K562 (cell line): ENCODE results near the gene SGMS1. TPM values are rescaled to one million over a fixed set of nuclear protein-coding genes. Genes with fewer than 3 reads are reported as not detected.

ENCODE experiments used
- ATAC-seq: fragments of 200-7000 bp; cut with Tn5 transposase; 3 replicates; pipeline ENCODE4 v1.9.1; 2020; ENCODE audit warnings: moderate library complexity
- BruUV-seq: library from RNA; stranded (reverse); fragments of 400-500 nt; replicated peaks from 2 replicates; lab custom pipeline; 2021; lab: Mats Ljungman, UMichigan
- CTCF ChIA-PET: fragments of 300-600 bp; formaldehyde crosslinking; extraction: SDS; loops from one replicate; lab custom pipeline; 2021; ENCODE audit warnings: low intra/inter-chr PET ratio; lab: Yijun Ruan, JAX
- POLR2A ChIA-PET: fragments of 300-600, 350-650 bp; sonication (Branson Sonifier 250); formaldehyde crosslinking; extraction: SDS; loops from one replicate; lab custom pipeline; 2021; ENCODE audit warnings: antibody characterized with exemption, inconsistent platforms; lab: Yijun Ruan, JAX
- DNase-seq, 4 experiments: peaks; one replicate each; pipeline versions ENCODE4 v3.0.0 to v3.0.0-alpha.2; 2011 to 2018; ENCODE audit warnings: low spot score in 3 of 4, mixed read lengths in 3 of 4; ENCODE audit errors: extremely low read depth in 1 of 4
- FAIRE-seq: peaks from 2 replicates; lab custom pipeline; 2011; peaks lifted over from hg19 to GRCh38; lab: Jason Lieb, UNC
- H2AFZ ChIP-seq: 2 replicates; pipeline ENCODE4 v1.6.0; 2011; ENCODE audit warnings: low read depth, low read length, control low read depth, inconsistent platforms
- H3K27ac ChIP-seq: fragments of 200-600 bp; 3 replicates; pipeline ENCODE4 v1.8.0; 2011; ENCODE audit warnings: low read depth, mild to moderate bottlenecking, control low read depth, inconsistent platforms, low read length, moderate library complexity, mixed read lengths; ENCODE audit errors: extremely low read depth
- H3K27me3 ChIP-seq, 2 experiments: fragments of 300-600 bp in 1 of 2; 2 replicates in 1 of 2; 3 replicates in 1 of 2; pipeline versions ENCODE4 v1.6.0 to v1.8.0; 2011; ENCODE audit warnings: inconsistent platforms in 2 of 2, low read length in 2 of 2, mild to moderate bottlenecking in 1 of 2, mixed read lengths in 1 of 2, moderate library complexity in 1 of 2; ENCODE audit not compliant: control insufficient read depth in 2 of 2, insufficient read depth in 2 of 2
- H3K36me3 ChIP-seq: fragments of 300-600 bp; 3 replicates; pipeline ENCODE4 v1.8.0; 2011; ENCODE audit warnings: mild to moderate bottlenecking, low read length, inconsistent platforms; ENCODE audit not compliant: control insufficient read depth, insufficient read depth
- H3K4me1 ChIP-seq, 2 experiments: fragments of 200-600 bp in 1 of 2; replicated peaks in 1 of 2; 2 replicates in 1 of 2; 3 replicates in 1 of 2; pipeline versions ENCODE4 v1.5.1 to v1.8.0; 2011; ENCODE audit warnings: inconsistent platforms in 2 of 2, low read length in 2 of 2, mild to moderate bottlenecking in 1 of 2, mixed read lengths in 1 of 2, moderate library complexity in 1 of 2; ENCODE audit not compliant: control insufficient read depth in 2 of 2, insufficient read depth in 2 of 2
- H3K4me2 ChIP-seq: 2 replicates; pipeline ENCODE4 v1.6.1; 2011; ENCODE audit warnings: low read length, control low read depth, inconsistent platforms, mixed read lengths; ENCODE audit not compliant: insufficient read depth
- H3K4me3 ChIP-seq: fragments of 200-600 bp; sonication (generic), shearing (Covaris generic); 2 replicates; pipeline ENCODE4 v1.5.1; 2016; ENCODE audit warnings: control low read depth, inconsistent platforms
- H3K79me2 ChIP-seq: fragments of 200-600 bp; 3 replicates; pipeline ENCODE4 v1.8.0; 2011; ENCODE audit warnings: low read length, inconsistent platforms; ENCODE audit not compliant: control insufficient read depth, insufficient read depth
- H3K9ac ChIP-seq, 2 experiments: 2 replicates each; pipeline versions ENCODE4 v1.6.0 to v1.6.1; 2011; ENCODE audit warnings: low read depth in 2 of 2, low read length in 2 of 2, control low read depth in 1 of 2, inconsistent platforms in 1 of 2, mild to moderate bottlenecking in 1 of 2, mixed read lengths in 1 of 2; ENCODE audit not compliant: insufficient read depth in 1 of 2
- H3K9me1 ChIP-seq: one replicate; pipeline ENCODE4 v1.6.0; 2011; ENCODE audit warnings: inconsistent platforms, mild to moderate bottlenecking, low read length, moderate library complexity; ENCODE audit not compliant: control insufficient read depth, insufficient read depth
- H3K9me3 ChIP-seq: replicated peaks from 2 replicates; pipeline ENCODE4 v1.5.1; 2011; ENCODE audit warnings: low read depth, low read length, inconsistent platforms; ENCODE audit not compliant: control insufficient read depth, insufficient read depth
- H4K20me1 ChIP-seq: replicated peaks from 2 replicates; pipeline ENCODE4 v1.6.1; 2011; ENCODE audit warnings: low read length, inconsistent platforms, mixed read lengths; ENCODE audit not compliant: control insufficient read depth, insufficient read depth
- RUNX1 ChIP-seq: sonication (generic); IDR thresholded peaks from 2 replicates; pipeline ENCODE4 v1.6.1; 2016; ENCODE audit warnings: antibody characterized with exemption, low read depth
- WGBS: fragments of 100-300 bp; shearing (Covaris generic); methylation state at CpG from one replicate; pipeline ENCODE4 v1.1.6; 2016; ENCODE audit warnings: low coverage, mixed read lengths; ENCODE audit not compliant: insufficient coverage; ENCODE audit errors: missing lambda C conversion rate; 5-methylcytosine and 5-hydroxymethylcytosine counted together
- in situ Hi-C: fragments of 300-500 bp; cut with MboI; formaldehyde crosslinking; loops from 4 replicates; pipeline ENCODE4 v1.15.0; 2018; ENCODE audit warnings: inconsistent platforms, mixed read lengths
- intact Hi-C: fragments of 100-400 bp; cut with micrococcal nuclease; formaldehyde crosslinking; loops from 2 replicates; pipeline ENCODE4 v1.14.2; 2022
- polyA plus RNA-seq, 8 experiments: library from polyadenylated mRNA; depleted of rRNA in 4 of 8; stranded (reverse) in 5 of 8; unstranded in 3 of 8; fragments of >200 nt; fragmentation: Nextera tagmentation in 2 of 8; fragmentation: Illumina TruSeq in 1 of 8; extraction: Ambion mirVana in 2 of 8; extraction: Trizol in 1 of 8; gene quantifications; 2 replicates each; pipeline versions ENCODE4 v1.2.1 to v1.2.3, GENCODE V29; 2011 to 2014; ENCODE audit warnings: inconsistent platforms in 1 of 8, missing spikeins in 1 of 8
- total RNA-seq, 7 experiments: library from RNA; depleted of rRNA in 6 of 7; stranded (reverse); fragments of >200 nt in 6 of 7; fragmentation: Illumina TruSeq in 2 of 7; extraction: Trizol in 2 of 7; gene quantifications; 2 replicates each; pipeline versions ENCODE4 v1.2.1 to v1.2.3, GENCODE V29; 2011 to 2021; ENCODE audit warnings: low replicate concordance in 1 of 7
- TF ChIP-seq, protein P1 (sequence below): fragments of 450-650 bp; IDR thresholded peaks from 2 replicates; pipeline ENCODE4 v1.6.1; 2017; ENCODE audit warnings: antibody characterized with exemption, mild to moderate bottlenecking

Gene SGMS1
- total and polyA plus RNA-seq, 9 of the 15 experiments (the other 6 are each of a cell fraction or from before 2014, with no cell fraction given): 22.6 to 232 (median 82.2) TPM

DNA sequence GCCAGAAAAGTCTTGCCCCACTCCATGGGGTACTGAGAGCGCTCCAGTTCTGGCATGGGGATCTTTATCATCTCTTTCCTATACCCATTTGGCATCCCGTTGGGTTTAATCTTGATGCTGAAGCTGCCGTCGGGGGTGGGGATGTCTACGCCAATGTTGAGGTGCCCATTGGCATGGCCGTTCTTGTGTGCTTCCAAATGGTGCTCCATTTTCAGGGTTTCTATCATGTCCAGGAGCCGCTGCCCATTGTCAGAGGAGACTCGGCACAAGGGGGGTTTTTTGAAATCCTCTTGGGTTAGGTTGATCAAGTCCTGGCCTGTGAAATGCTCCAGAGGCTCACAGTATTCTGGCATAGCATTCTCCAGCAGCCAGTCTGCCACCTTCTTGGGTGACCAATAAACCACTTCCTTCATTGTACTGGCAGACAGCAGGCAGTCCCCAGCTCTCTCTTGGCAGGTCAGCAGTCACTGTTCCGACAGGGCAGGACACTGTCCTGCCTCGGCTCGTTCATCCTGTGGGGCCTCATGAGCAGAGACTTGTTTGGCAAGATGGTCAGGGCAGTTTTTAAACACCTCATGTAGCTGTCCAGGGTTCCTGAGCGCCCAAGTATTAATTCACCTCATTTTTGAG lies 279.9 kb downstream of the SGMS1 start:
- 93% methylated on average over 12 of the region's 12 CpGs for WGBS
- DNase-seq (no peak), FAIRE-seq (no peak), ATAC-seq (no peak)
- Histone ChIP-seq H3K4me3 (no peak overlapping the region), H3K9me3 (no peaks in the 10 kb centered on the region), H3K27ac (no peak overlapping the region), H3K36me3 (peaks cover 55% of the 10 kb centered on the region), H3K9ac (no peak overlapping the region), H4K20me1 (no peaks in the 10 kb centered on the region), H2AFZ (no peak overlapping the region), H3K79me2 (peaks cover 98% of the 10 kb centered on the region), H3K27me3 (no peaks in the 10 kb centered on the region), H3K4me1 (peaks cover 0 to 25% of the 10 kb centered on the region in 2 experiments; a peak in 3 of 5 replicates), H3K4me2 (no peak overlapping the region), H3K9me1 (no peaks in the 10 kb centered on the region)
- no TSS peak for BruUV-seq
- no peak for TF ChIP-seq RUNX1
- TF ChIP-seq, protein P1, sequence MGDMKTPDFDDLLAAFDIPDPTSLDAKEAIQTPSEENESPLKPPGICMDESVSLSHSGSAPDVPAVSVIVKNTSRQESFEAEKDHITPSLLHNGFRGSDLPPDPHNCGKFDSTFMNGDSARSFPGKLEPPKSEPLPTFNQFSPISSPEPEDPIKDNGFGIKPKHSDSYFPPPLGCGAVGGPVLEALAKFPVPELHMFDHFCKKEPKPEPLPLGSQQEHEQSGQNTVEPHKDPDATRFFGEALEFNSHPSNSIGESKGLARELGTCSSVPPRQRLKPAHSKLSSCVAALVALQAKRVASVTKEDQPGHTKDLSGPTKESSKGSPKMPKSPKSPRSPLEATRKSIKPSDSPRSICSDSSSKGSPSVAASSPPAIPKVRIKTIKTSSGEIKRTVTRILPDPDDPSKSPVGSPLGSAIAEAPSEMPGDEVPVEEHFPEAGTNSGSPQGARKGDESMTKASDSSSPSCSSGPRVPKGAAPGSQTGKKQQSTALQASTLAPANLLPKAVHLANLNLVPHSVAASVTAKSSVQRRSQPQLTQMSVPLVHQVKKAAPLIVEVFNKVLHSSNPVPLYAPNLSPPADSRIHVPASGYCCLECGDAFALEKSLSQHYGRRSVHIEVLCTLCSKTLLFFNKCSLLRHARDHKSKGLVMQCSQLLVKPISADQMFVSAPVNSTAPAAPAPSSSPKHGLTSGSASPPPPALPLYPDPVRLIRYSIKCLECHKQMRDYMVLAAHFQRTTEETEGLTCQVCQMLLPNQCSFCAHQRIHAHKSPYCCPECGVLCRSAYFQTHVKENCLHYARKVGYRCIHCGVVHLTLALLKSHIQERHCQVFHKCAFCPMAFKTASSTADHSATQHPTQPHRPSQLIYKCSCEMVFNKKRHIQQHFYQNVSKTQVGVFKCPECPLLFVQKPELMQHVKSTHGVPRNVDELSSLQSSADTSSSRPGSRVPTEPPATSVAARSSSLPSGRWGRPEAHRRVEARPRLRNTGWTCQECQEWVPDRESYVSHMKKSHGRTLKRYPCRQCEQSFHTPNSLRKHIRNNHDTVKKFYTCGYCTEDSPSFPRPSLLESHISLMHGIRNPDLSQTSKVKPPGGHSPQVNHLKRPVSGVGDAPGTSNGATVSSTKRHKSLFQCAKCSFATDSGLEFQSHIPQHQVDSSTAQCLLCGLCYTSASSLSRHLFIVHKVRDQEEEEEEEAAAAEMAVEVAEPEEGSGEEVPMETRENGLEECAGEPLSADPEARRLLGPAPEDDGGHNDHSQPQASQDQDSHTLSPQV: 0 out of 2 replicates have a peak, but pooled peaks have one; percentile 22
- in situ Hi-C loops (no loop called here), intact Hi-C loops (no loop called here)
- CTCF ChIA-PET: interaction anchor here (0.6 kb wide), 1 partner anchor 1886 kb away, joined by 3 read pairs; no protein-coding TSS in a partner anchor
- POLR2A ChIA-PET: interaction anchor here (2.1 kb wide), 1 partner anchor 12 kb away, joined by 14 read pairs; no protein-coding TSS in a partner anchor
